Spleen (tissue), 7 donors: ENCODE results near the gene ARSA.
"Not testable (repeated sequence)": the region's sequence is repeated elsewhere in the genome, so short reads cannot be mapped to it uniquely, and the experiment has no call there.

Experiments
- POLR2A ChIP-seq, 3 donors: fragments of 450-650 bp; IDR thresholded peaks; one replicate each; pipeline ENCODE4 v1.5.1; 2017; ENCODE audit warnings: antibody characterized with exemption in 3 of 3, mild to moderate bottlenecking in 1 of 3
- TF ChIP-seq, protein P1 (sequence below), 11 experiments: fragments of 200-600 bp in 7 of 11; fragments of 450-650 bp in 4 of 11; sonication (generic) in 4 of 11; IDR thresholded peaks in 8 of 11; conservative IDR thresholded peaks in 3 of 11; 1 replicate in 7 of 11; 2 replicates in 4 of 11; pipeline versions ENCODE4 v1.4.0 to v1.8.0; 2016 to 2021; ENCODE audit warnings: antibody characterized with exemption in 11 of 11, inconsistent platforms in 4 of 11, mild to moderate bottlenecking in 1 of 11
- donor health status: DM: no; HTN: no; CAD: no; lungs with moderate emphysema.
- donor health status: DM: no; HTN: no; CAD: no.
- donor health status: DM: no; HTN: no; CAD: no.

- TF ChIP-seq, protein P1, sequence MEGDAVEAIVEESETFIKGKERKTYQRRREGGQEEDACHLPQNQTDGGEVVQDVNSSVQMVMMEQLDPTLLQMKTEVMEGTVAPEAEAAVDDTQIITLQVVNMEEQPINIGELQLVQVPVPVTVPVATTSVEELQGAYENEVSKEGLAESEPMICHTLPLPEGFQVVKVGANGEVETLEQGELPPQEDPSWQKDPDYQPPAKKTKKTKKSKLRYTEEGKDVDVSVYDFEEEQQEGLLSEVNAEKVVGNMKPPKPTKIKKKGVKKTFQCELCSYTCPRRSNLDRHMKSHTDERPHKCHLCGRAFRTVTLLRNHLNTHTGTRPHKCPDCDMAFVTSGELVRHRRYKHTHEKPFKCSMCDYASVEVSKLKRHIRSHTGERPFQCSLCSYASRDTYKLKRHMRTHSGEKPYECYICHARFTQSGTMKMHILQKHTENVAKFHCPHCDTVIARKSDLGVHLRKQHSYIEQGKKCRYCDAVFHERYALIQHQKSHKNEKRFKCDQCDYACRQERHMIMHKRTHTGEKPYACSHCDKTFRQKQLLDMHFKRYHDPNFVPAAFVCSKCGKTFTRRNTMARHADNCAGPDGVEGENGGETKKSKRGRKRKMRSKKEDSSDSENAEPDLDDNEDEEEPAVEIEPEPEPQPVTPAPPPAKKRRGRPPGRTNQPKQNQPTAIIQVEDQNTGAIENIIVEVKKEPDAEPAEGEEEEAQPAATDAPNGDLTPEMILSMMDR (IDR thresholded peaks at IDR 0.05 in 8 of 11, conservative IDR thresholded peaks at IDR 0.05 in 3 of 11), result not testable (repeated sequence)
- TF ChIP-seq POLR2A (IDR thresholded peaks at IDR 0.05), result not testable (repeated sequence)
Observed at GRCh38 chr22:50643821-50644101, 15.8 kb upstream of the ARSA start.
